GM15510 (cell line): ENCODE results near the gene RMDN2.

Source experiments
- POLR2A ChIP-seq: IDR thresholded peaks from 3 replicates; pipeline ENCODE4 v1.6.1; 2011; ENCODE audit warnings: borderline replicate concordance; ENCODE audit not compliant: insufficient read length; ENCODE audit errors: extremely low read depth

Gene RMDN2

DNA sequence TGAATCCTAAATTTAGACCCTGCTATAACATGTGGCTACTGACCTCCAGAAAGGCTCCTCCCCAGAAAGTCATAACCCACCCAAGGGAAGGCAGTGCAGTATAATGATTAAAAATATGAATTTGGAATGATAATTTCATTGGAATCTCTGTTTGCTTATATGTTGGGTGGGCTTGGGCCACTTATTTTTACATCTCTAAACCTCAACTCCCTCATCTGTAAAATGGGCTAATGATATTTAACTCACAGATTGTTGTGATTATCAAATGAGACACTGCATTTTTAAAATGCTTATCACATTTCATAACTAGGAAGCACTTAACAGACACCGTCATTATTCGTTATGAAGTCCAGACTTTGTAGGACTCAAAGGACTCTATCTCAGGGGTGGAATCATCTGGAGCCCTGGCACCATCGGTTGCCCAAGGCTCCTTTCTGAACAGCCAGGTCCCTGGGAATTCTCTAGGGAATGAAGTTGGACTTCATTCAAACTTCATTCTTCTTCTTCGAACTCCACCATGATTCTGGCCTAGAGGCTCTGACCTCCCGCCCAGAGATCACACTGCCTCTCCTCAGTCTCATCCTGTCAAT lies 33.1 kb upstream of the RMDN2 start:
- TF ChIP-seq POLR2A, result no peak

DNA sequence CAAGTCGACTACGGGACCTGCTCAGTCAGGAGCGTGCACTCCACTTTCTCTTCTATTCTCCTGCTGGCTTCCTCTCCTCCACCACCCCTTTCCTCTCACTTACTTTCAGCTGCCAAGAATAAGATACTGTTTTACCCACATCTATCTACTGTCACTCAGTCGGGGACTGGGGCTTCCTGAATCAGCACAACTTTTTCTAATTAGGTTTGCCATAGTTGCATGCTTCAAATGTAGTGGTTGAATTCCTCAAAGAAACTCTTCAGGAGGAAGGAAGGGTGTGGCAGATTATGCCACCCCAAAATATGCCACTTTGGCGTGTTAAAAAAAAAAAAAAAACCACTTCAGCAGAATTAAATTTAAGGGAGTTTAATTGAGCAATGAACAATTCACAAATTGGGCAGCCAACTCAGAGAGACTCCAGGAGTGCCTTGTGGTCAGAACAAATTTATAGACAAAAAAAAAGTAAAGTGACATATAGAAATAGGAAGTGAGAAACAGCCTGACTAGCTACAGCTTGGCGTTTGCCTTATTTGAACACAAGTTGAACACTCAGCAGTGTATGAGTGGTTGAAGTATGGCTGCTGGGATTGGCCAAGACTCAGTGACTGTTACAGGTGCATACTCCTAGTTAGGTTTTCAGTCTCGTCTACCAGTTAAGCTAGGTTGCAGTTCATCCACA lies 32.5 kb upstream of the RMDN2 start:
- no peak for TF ChIP-seq POLR2A

GRCh38 chr2:37893327-37893726 lies 31.8 kb upstream of the RMDN2 start:
- no peak for TF ChIP-seq POLR2A

DNA sequence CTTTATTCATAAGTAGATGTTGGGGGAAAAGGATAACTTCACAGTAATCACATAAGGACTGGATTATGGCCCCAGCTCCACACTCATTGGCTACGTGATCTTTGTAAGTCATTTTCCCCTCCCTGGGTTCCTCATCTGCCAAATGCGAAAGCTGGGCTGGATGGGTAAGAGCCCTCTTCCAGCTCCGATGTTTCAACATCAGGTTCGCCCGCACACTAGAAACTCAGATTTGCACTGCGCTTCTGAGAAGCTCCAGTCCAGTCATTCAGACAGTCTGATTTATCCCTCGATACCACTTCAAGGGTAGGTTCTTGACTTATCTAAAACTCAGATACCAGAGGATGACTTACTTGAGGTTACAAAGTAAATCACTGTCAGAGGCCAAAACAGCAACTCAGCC lies 31.0 kb upstream of the RMDN2 start:
- TF ChIP-seq POLR2A, result no peak

- TF ChIP-seq POLR2A, result no peak
Observed at GRCh38 chr2:37894601-37895000, 30.5 kb upstream of the RMDN2 start.

DNA sequence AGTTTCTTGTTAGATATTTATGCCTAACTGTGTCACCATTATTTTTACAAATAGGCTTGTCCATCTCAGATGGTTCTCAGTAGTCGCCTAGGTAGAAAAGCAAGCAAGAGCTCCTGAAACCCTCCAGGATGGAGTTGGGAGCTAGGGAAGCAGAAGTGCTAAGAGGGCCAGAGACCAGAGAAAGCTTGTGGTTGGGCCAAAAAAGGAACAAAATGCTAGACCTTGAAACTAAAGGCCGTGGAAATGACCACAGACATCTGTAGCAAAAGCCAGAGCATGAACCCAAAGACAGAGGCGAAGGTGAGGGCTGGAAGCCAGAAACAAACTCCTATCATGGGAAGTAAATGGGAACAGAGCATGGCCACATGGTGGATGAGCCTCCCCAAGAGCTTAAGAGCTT lies 29.9 kb upstream of the RMDN2 start:
- TF ChIP-seq POLR2A, result no peak

- TF ChIP-seq POLR2A, result no peak
Observed at GRCh38 chr2:37896319-37896718, 28.8 kb upstream of the RMDN2 start.

- TF ChIP-seq POLR2A, result no peak
Observed at GRCh38 chr2:37897511-37897910, 27.6 kb upstream of the RMDN2 start.

- no peak for TF ChIP-seq POLR2A
Observed at GRCh38 chr2:37898448-37898847, 26.6 kb upstream of the RMDN2 start.

DNA sequence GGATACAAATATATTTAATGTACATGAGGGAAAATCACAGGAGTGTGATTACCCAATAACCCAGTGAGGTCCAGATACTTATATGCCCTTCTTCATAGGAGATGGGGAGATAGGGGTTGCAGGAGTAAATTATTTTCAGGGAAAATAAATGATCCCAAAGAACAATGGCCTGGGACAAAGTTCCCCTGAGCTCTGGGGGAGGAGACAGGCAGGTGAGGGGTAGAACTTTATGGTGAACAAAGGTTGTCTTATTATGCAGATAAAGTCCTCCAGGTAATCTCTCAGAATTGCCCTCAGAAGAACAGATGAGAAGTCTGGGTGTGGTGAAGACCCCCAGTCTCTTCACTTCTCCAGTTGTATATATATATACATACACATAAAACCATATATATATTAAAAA lies 22.1 kb upstream of the RMDN2 start:
- TF ChIP-seq POLR2A, result no peak

DNA sequence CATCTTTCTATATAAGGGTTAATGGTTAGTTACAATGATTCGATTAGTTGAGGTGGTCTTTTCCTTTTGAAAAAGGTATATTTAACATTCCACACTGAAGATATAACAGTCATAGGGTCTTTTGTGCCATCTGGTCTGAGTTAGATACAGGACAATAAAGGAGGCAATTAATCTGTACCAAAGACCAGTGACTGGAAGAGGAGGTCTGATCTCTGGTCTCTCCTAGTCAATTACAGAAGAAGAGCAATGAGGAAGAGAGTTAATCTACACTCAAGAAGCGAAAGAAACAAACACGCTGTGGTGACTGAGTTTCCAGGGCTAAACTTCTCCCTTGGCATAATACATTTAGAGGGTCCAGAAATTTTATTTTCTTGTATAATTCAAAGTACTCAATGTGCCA lies 20.7 kb upstream of the RMDN2 start:
- no peak for TF ChIP-seq POLR2A

DNA sequence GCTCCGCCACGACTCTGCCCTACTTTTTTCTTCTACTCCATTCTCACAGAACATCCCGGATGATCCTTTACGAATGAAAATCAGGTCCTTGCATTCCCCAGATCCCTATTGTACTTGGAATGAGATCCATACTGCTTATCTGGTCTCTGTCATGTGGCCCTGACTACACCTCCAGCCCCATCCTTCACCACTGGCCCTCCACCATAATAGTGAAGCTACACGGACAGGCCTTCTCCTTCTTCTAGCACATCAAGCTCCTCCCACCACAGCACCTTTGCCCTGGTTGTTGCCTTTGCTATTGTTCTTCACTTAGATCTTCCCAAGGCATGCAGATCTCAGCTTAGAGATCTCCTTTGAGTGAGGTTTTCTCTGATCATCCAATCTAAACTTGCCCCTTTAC lies 20.1 kb upstream of the RMDN2 start:
- no peak for TF ChIP-seq POLR2A

GRCh38 chr2:37906131-37906530 lies 19.0 kb upstream of the RMDN2 start:
- TF ChIP-seq POLR2A, result no peak

GRCh38 chr2:37907501-37908225 lies 17.4 kb upstream of the RMDN2 start:
- no peak for TF ChIP-seq POLR2A

- TF ChIP-seq POLR2A, result no peak
Observed at GRCh38 chr2:37911296-37911873, 13.7 kb upstream of the RMDN2 start.
